ENCODE results near the gene TRA2A. TPM values are rescaled to one million over a fixed set of nuclear protein-coding genes. Genes with fewer than 3 reads are reported as not detected.
A peak's percentile ranks its signal among the peaks of the same experiment; 100 is the strongest.

The TRA2A gene
- total and polyA plus RNA-seq, 2 of the 13 experiments (the other 11 are each of a cell fraction or from before 2014, with no cell fraction given) = 39.1 to 41.6 TPM

GRCh38 chr7:23474094-23474828, 57.5 kb downstream of the TRA2A start (continued):
- TF ChIP-seq ZNF318 (CRISPR knock-in tag; IDR thresholded peaks at IDR 0.05) (peak; percentile 27; the same call in 1 of the 2 replicates), IKZF1 (IDR thresholded peaks at IDR 0.05) (no peak), ZNF724P (CRISPR knock-in tag; IDR thresholded peaks at IDR 0.05; ENCODE audit: borderline replicate concordance) (no peak), FOSL2 (CRISPR knock-in tag; IDR thresholded peaks at IDR 0.05) (no peak; the same call in 1 of the 2 replicates), NFATC3 (CRISPR knock-in tag; IDR thresholded peaks at IDR 0.05) (peak; percentile 52; the same call in 1 of the 2 replicates), ZNF512B (CRISPR knock-in tag; IDR thresholded peaks at IDR 0.05; ENCODE audit: borderline replicate concordance) (no peak; the same call in 1 of the 2 replicates), ZNF740 (CRISPR knock-in tag; IDR thresholded peaks at IDR 0.05) (no peak), CENPBD1 (CRISPR knock-in tag; IDR thresholded peaks at IDR 0.05; ENCODE audit: borderline replicate concordance, low read depth) (no peak), ZNF580 (CRISPR knock-in tag; IDR thresholded peaks at IDR 0.05; ENCODE audit: borderline replicate concordance, low read depth) (no peak), MYNN (CRISPR knock-in tag; IDR thresholded peaks at IDR 0.05; ENCODE audit: low read depth) (no peak), SIX1 (CRISPR knock-in tag; IDR thresholded peaks at IDR 0.05; ENCODE audit: borderline replicate concordance) (no peak), ZFP36L2 (CRISPR knock-in tag; IDR thresholded peaks at IDR 0.05) (no peak), KDM4B (CRISPR knock-in tag; IDR thresholded peaks at IDR 0.05) (peak; percentile 18; the same call in 1 of the 2 replicates)

Measured in HepG2 (cell line).